ENCODE measurements around the gene SULT2A1.
"Not testable (repeated sequence)": the region's sequence is repeated elsewhere in the genome, so short reads cannot be mapped to it uniquely, and the experiment has no call there.

Gene SULT2A1

DNA sequence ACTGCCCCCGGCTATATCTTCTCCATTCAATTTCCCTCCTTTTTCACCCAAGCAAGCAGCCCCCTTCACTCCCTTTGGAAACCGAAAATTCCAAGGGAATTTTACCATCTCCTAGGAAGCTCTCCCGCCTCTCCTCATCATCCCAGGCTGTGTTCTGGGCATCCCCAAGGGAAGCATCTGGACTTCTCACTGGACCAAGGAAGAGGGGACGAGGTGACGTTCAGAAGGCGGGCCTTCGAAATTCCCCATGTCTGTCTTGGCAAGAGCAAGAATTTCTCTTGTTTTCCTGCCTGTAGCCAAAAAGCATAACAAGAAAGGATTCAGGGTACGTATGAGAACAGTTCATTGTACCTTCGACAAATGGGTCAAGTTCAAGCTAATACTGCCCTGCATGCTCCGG lies 20.9 kb downstream of the SULT2A1 start:
- Histone ChIP-seq H3K4me2 (no peak overlapping the region), H3K9ac (no peak overlapping the region), H3K4me3 (no peak overlapping the region), H4K20me1 (no peaks in the 10 kb centered on the region), H3K9me3 (replicated peaks in 1 of 11) (peaks cover 0 to 17% (median 11%) of the 10 kb centered on the region in 11 experiments; a peak in 18 of 22 replicates), H3K27ac (no peak overlapping the region), H3K27me3 (no peaks in the 10 kb centered on the region), H3K36me3 (no peaks in the 10 kb centered on the region), H3K4me1 (peaks cover 0 to 5% (median 0%) of the 10 kb centered on the region in 10 experiments; a peak in 2 of 20 replicates)
- no peak for TF ChIP-seq Cebpa-rat (IDR thresholded peaks at IDR 0.05)

DNA sequence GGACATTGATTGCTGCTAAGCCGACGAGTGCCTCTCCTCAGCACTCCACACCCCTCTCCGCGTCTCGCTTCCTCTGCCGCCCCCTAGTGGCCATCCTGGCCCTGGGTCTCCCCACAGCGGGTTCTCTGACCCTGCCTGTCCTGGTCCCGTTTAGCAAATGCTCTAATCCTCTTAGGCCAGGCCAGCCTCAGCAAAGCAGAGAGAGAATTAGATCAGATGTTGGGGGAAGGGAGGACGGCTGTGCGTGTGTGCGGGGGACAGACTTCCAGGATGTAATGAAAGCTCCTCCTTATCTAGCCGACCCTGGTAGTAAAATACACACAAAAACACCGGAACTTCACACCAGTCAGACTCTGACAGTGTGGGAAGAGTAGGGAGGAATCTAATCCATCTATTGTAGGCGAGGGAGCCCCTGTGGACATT lies 22.6 kb downstream of the SULT2A1 start:
- H3K4me2 ChIP-seq, result no peak overlapping the region
- H3K4me3 ChIP-seq, result no peak overlapping the region
- H3K4me1 ChIP-seq, result no peaks in the 10 kb centered on the region; a peak in 1 of 20 replicates
- no peaks in the 10 kb centered on the region for H4K20me1 ChIP-seq
- H3K27ac ChIP-seq, result no peak overlapping the region
- no peaks in the 10 kb centered on the region for H3K36me3 ChIP-seq
- no peak overlapping the region for H3K9ac ChIP-seq
- no peak for TF ChIP-seq Cebpa-rat (IDR thresholded peaks at IDR 0.05)
- H3K9me3 ChIP-seq (replicated peaks in 1 of 11), result peaks cover 0 to 17% (median 11%) of the 10 kb centered on the region in 11 experiments; a peak in 18 of 22 replicates
- H3K27me3 ChIP-seq, result no peaks in the 10 kb centered on the region

- Histone ChIP-seq H3K4me2 (no peak overlapping the region), H3K27ac (no peak overlapping the region), H3K4me3 (no peak overlapping the region), H4K20me1 (no peaks in the 10 kb centered on the region), H3K36me3 (no peaks in the 10 kb centered on the region), H3K4me1 (no peaks in the 10 kb centered on the region), H3K9ac (no peak overlapping the region), H3K9me3 (replicated peaks in 1 of 11) (peaks cover 0 to 17% (median 11%) of the 10 kb centered on the region in 11 experiments; a peak in 18 of 22 replicates), H3K27me3 (no peaks in the 10 kb centered on the region)
- no peak for TF ChIP-seq Cebpa-rat (IDR thresholded peaks at IDR 0.05)
These were observed 24.5 kb downstream of the SULT2A1 start for GRCh38 chr19:47861630-47862029.

- Histone ChIP-seq H3K4me3 (no peak overlapping the region), H4K20me1 (no peaks in the 10 kb centered on the region), H3K27me3 (no peaks in the 10 kb centered on the region), H3K4me2 (no peak overlapping the region), H3K27ac (no peak overlapping the region), H3K4me1 (no peaks in the 10 kb centered on the region), H3K9me3 (replicated peaks in 1 of 11) (peaks cover 0 to 17% (median 11%) of the 10 kb centered on the region in 11 experiments; a peak in 18 of 22 replicates), H3K36me3 (no peaks in the 10 kb centered on the region), H3K9ac (no peak overlapping the region)
- no peak for TF ChIP-seq Cebpa-rat (IDR thresholded peaks at IDR 0.05)
These were observed 25.4 kb downstream of the SULT2A1 start for GRCh38 chr19:47860602-47861297.

GRCh38 chr19:47859838-47860237 lies 26.3 kb downstream of the SULT2A1 start:
- H3K9ac ChIP-seq, H3K4me2 ChIP-seq, H3K36me3 ChIP-seq, H3K27ac ChIP-seq, H3K27me3 ChIP-seq, H3K4me3 ChIP-seq, H3K4me1 ChIP-seq, H4K20me1 ChIP-seq: not testable (repeated sequence)
- peaks cover 0 to 17% (median 11%) of the 10 kb centered on the region in 11 experiments; a peak in 18 of 22 replicates for H3K9me3 ChIP-seq (replicated peaks in 1 of 11)

DNA sequence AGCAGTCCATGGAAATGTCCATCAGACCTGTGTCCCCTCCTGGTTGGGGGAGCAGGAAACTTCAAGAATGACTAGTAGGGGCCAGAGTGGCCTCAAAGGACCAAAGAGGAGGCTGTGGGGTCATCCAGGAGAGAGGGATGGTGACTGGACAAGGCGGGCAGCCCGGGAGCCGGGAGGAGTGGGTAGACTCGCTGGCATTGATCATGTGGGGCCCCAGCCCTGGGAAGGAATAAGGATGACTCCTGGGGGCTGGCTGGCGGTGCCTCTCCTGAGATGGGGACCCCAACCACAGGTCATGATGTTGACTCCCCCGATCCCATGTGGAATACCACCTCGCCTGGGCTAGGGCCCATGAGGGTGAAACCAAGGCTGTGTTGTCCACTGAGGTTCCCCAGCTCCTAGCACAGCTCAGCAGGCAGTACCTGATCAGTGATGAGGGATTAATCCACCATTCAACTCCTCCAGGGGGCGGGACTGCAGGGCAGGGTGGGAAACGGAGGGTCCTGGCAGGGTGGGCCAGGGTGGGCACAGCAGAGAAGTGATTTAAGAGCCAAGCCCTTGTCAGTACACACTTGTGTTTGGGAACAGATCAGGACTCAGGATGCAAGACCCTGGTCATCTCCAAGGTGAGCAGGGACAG lies 27.3 kb downstream of the SULT2A1 start, which contains the start of gene TPRX2:
TPRX2 (plus strand) TSS at position 590 of the 640 bp plus-strand sequence; CDS start at position 602, 12 bp downstream.
- not testable (repeated sequence) for H3K9ac ChIP-seq, H4K20me1 ChIP-seq, H3K36me3 ChIP-seq, H3K4me1 ChIP-seq, H3K4me3 ChIP-seq, H3K27me3 ChIP-seq, H3K27ac ChIP-seq, H3K4me2 ChIP-seq
- H3K9me3 ChIP-seq (replicated peaks in 1 of 11), result peaks cover 0 to 17% (median 11%) of the 10 kb centered on the region in 11 experiments; a peak in 18 of 22 replicates

DNA sequence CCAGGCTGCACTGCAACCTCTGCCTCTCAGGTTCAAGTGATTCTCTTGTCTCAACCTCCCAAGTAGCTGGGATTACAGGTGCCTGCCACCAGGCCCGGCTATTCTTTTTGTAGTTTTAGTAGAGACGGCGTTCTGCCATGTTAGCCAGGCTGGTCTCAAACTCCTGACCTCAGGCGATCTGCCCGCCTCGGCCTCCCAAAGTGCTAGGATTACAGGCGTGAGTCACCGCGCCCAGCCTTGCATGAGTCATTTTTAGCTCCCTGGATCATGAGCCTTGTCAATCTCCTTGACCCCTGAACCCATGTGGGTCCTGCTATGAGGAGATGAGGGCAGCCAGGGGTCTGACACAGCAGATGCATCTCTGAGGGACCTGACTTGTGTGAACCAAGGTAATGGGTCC lies 27.9 kb downstream of the SULT2A1 start:
- peaks cover 0 to 17% (median 11%) of the 10 kb centered on the region in 11 experiments; a peak in 18 of 22 replicates for H3K9me3 ChIP-seq (replicated peaks in 1 of 11)
- not testable (repeated sequence) for H3K27ac ChIP-seq, H3K36me3 ChIP-seq, H3K4me2 ChIP-seq, H3K4me3 ChIP-seq, H3K4me1 ChIP-seq, H4K20me1 ChIP-seq, H3K27me3 ChIP-seq, H3K9ac ChIP-seq

GRCh38 chr19:47854459-47854858 lies 31.7 kb downstream of the SULT2A1 start:
- Histone ChIP-seq H3K27me3 (no peaks in the 10 kb centered on the region; a peak in 1 of 22 replicates), H3K4me2 (peak overlapping the region in 2 of 11 experiments; percentile 5 to 24; a peak in 3 of 22 replicates), H3K9ac (no peak overlapping the region), H4K20me1 (no peaks in the 10 kb centered on the region; a peak in 1 of 22 replicates), H3K4me1 (peaks cover 0 to 10% (median 0%) of the 10 kb centered on the region in 10 experiments; a peak in 6 of 20 replicates), H3K36me3 (no peaks in the 10 kb centered on the region), H3K9me3 (replicated peaks in 1 of 11) (no peaks in the 10 kb centered on the region), H3K27ac (no peak overlapping the region), H3K4me3 (no peak overlapping the region)
- no peak for TF ChIP-seq Cebpa-rat (IDR thresholded peaks at IDR 0.05)

GRCh38 chr19:47853003-47853402 lies 33.1 kb downstream of the SULT2A1 start:
- no peak for TF ChIP-seq Cebpa-rat (IDR thresholded peaks at IDR 0.05)
- Histone ChIP-seq H4K20me1 (no peaks in the 10 kb centered on the region; a peak in 1 of 22 replicates), H3K4me3 (no peak overlapping the region), H3K27ac (no peak overlapping the region), H3K36me3 (no peaks in the 10 kb centered on the region), H3K9me3 (replicated peaks in 1 of 11) (no peaks in the 10 kb centered on the region), H3K9ac (no peak overlapping the region), H3K4me2 (no peak overlapping the region), H3K4me1 (peaks cover 0 to 10% (median 0%) of the 10 kb centered on the region in 10 experiments; a peak in 6 of 20 replicates), H3K27me3 (no peaks in the 10 kb centered on the region; a peak in 1 of 22 replicates)
